HG02884 (cell line): ENCODE measurements around the gene ASIC5.

Experiments used
- ATAC-seq: cut with Tn5 transposase; IDR thresholded peaks from one replicate; pipeline ENCODE4 v1.9.1; 2021; ENCODE audit warnings: mild to moderate bottlenecking, moderate library complexity; ENCODE audit not compliant: unreplicated experiment

The ASIC5 gene

DNA sequence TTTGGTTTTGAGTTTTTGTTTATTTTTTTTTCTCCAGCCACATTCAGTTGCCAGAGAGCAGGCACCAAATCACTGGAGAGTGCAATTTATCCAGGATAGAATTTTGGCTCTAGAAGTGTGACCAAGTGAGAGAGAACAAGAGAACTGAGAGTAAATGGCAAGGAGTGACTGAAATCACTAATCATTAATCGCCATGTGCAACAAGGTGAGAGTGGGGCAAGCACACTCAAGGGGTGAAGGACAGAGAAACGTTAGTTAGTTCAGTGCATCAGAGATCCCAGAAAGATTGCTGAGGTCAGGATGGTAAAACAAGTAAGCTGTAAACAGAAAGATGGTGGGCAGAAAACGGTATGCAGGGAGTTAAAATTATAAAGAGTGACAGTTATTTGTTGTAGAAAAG is 17.8 kb upstream of the ASIC5 start:
- no peak for ATAC-seq

DNA sequence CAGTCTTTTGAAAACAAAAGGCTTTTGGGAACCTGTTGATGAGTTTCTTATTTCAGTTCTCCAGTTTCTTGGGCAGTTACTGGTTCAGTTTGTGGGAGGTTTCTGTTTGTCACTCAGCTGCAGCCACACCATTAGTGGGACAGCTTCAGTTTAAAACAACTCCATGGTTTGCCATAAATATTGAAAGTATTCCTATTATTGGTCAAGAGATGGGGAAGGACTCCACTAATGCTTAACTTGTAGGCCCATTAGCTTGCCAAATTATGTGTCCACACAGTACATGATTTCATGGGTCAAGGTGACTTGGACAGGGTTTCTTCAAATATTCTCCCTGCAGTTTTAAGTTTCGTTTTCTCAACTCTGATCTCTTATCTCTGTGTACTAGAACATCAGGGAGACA is 15.5 kb upstream of the ASIC5 start:
- no peak for ATAC-seq

DNA sequence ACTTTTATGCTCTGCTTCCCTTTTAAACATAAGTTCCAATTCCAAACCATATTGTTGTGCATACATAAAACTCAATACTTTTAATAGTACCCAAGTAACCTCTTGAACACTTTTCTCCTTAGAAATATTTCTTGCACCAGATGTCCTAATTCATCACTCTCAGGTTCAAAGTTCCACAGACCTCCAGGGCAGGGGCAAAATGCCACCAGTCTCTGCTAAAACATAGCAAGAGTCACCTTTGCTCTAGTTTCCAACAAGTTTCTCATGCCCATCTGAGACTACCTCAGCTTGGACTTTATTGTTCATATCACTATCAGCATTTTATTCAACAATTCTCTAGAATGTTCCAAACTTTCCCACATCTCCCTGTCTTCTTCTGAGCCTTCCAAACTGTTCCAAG is 13.7 kb upstream of the ASIC5 start:
- no peak for ATAC-seq

DNA sequence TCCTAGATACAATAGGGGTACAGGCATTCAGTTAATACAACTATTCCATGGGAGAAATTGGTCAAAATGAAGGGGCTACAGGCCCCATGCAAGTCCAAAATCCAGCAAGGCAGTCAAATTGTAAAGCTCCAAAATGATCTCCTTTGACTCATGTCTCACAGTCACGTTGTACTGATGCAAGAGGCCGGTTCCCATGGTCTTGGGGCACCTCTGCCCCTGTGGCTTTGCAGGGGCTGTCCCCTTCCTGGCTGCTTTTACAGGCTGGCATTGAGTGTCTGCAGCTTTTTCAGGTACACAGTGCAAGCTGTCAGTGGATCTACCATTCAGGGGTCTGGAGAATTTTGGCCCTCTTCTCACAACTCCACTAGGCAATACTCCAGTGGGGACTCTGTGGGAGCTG is 12.5 kb upstream of the ASIC5 start:
- ATAC-seq: no peak

DNA sequence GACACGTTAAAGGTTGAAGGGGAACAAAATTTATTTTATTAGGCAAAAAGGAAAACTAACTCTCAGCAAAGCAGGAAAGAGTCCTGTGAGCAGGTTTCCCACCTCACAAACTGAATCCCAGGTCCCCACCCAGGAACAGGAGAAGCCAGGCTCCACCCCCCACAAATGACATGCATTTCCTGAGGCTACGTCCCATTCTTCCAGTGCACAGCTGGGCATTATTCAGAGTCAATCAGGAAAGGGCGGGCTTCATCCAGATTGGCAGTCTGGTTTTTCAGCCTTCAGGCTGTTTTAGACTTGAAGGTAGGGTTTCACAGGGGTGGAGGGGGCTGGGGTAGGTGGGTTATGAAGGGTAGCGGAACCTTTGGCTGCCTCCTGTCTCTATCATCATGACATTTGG is 11.9 kb upstream of the ASIC5 start:
- ATAC-seq: no peak

DNA sequence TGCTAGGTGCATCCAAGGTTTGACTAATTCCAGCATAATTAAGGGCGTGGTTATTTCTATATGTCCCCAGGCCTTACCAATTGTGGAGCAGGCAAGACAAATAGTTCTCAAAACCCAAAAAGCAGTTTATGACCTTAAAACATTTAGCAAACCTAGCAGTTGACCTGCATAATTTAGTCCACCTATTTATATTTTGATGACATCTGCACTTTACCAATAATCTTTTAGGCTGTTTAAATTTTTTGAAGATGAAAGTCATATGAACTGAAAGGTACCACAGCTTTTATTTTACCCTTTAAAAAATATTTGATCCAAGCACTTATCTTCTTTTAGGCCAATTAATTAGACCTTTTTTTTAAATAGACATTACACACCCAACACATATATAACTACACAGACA is 9.8 kb upstream of the ASIC5 start:
- no peak for ATAC-seq

DNA sequence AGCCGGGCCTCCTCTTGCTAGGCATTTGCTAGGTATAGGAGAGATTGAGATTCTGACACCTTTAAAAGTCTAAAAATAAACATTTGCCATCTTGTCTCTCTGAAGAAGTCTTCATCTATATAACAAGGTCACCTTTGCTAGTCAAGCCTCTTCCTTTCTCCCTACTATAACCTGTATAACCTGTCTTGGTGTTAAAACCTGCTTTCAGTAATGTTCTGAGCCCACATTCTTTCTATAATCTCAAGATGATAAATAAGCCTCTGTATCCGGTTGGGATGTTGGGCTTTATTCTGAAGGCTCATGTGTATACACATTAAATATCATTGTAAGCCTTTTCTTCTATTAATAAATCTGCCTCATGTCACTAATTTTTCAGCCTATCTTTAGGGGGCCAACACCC is 10.2 kb downstream of the ASIC5 start:
- ATAC-seq: no peak

DNA sequence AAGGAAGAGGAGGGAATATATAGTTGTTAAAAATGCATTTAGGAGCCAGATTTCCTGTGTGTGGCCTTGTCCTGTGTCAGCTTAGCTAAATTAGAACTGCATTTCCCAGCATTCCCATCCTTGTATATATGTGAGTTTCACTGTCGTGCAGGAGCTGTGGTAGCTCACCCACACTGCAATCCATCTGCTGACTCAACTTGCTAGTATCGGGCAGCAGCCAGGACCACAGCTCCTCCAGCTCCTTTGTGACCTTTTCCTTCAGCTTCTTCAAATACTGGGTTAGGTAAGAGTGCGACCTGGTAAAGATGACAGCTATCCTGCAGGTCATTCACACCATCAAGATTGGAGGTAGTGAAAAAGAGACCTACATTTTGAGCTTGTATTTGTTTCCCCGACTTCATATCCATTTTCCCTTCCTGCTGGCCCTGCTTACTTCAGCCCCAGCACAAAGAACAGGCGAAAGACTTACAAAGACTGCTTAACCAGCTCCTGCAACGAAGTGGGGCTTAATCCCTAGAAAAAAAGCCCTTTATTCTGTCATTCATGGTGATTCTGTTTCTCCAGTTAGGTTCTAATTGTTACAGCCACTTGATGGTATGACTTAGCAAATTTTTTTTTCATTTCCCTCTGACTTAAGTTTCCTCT is 11.4 kb downstream of the ASIC5 start:
- ATAC-seq: no peak

DNA sequence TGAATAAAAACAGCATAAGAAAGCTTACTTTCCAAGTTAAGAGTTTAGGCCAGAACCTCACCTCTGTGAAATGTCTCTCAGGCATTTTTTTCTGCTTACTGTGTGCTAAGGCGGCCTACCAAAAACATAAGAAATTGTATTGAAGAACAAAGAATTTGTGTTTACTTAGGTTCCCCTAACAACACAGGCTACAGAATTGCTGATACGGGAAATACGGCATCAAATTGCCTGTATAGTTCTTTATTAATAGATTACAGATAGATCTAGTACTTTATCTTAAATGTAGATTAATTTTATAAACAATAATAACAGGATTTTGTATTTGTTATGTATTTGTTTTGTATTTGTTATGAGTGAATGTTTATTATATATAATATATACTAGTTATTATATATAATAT is 12.9 kb downstream of the ASIC5 start:
- ATAC-seq: no peak

DNA sequence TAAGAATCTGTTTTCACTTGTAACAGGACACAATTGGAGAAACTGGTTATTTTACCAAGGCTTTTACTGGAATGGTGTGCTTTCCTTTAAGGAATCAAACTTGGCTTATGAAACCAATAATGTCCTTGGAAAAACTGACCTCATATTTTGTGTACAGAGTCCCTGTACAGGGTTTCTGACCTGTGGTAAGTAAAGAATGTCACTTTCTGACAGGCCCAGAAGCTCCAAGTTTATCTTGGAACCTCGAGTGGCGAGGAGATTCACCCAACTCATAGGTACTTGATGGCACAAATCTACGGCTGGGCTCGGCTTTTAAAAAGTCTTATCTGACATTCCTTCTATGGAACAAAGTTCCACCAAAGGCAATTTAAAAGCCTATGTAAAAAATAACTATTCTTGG is 17.0 kb downstream of the ASIC5 start:
- ATAC-seq: no peak

DNA sequence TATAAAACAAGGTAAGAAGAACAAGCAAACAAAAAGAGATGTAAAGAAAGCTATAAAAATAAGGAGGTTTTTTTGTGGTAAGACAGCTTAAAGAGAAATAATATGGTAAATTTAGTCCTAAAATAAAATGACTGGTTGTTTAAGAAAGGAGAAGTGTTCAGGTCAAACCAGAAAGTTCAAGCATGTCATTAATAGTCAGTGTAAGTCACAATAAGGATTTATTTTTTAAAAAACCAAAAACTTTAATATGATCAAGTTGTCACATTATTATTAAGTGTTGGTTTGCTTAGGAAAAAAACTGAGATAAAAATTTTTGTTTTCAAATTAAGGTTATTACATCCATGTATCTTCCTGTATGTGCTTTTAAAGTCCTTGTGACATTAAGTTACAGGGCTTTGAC is 19.1 kb downstream of the ASIC5 start:
- no peak for ATAC-seq

DNA sequence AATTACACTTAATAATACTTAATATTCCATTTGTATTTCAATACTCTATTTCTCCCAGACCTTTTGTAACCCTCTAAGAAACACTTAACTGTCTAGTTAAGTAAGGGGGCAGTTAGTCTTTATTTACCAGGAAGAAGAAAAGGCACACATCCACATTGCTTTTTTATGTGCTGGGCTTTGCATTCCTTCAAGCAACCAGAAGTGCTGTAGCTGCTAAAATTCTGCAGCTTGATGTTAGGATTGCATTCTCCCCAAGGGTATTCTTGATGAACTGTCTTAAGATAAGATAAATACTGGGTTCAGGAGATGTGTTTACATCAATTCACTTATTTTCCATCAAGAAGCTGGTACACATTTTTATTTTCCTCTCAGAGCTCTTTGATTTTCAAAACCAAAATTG is 24.0 kb downstream of the ASIC5 start:
- ATAC-seq: no peak

DNA sequence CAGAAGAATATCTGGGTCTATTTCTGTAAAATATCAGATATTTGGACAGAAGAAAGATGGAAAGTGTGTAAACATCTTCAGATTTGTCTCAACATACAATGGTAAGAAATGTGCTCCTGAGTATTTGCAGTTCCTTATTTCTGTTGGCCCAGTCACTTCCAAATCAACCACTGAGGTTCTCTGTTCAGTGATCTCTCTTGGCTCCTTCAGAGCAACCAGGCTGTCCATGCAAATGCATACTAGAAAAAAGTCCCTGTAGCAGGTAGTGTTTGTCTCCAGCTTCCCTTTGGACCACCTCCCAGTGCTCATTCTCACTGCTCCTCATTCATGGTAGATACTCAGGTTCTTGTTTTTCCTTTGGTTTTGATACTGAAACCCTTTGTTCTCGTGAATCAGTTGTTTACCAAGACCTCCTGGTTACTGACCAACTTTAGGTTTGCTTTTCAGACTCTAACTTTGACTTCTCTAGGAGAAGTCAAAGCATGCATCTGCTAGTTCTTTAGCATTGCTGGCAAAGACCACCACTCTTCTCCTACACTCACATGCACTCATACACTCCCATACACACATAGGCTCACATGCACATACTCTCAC is 28.8 kb downstream of the ASIC5 start:
- no peak for ATAC-seq

DNA sequence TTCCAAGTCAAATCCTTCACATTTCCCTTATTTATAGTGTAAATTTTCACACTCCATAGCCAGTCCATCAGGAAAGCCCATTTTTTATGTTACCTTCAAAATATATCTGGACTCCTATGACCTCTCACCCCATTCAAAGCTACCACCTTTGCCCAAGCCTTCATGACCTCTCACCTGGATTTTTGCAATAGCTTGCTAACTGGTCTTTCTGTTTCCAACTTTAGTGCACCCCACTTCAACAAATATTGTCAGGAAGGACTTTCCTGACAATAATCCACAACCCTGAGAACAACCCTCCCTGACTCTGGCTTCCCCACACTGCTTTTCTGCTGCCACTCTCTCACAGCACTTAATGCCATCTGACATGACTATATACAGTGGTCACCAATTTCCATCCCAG is 33.4 kb downstream of the ASIC5 start:
- ATAC-seq: no peak

DNA sequence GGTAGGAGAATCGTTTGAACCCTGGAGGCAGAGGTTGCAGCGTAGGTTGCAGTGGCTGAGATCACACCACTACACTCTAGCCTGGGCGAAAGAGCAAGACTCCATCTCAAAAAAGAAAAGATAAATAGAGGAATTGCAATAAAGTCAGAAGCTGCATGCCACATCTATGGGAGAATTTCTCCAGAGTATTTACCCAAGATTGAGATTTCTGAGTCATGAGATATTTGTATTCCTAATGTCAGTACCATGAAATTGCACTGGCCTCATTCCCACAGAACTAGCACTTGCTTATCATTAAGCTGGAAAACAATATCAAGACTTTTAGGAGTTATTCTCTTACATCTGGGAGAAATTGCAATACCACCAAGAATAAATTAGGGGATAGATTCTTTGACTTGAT is 37.4 kb downstream of the ASIC5 start:
- ATAC-seq: no peak

DNA sequence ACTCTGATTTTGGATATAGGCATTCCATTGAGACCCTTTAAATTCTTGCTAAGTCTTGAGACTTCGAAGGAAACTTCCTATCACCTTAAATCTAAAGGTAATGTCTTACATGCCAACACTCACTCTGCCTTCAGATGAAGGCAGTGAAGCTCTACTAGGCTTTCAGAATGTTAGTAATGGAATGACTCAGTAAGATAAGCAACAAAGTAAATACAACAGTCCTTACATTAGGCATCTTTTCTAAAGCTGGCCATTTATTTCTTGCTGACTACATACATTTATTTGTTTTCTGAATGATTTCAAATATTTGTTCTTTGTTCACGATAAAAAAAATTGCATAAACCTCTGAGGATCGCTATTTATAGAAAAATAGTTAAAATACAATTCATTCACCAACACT is 43.5 kb downstream of the ASIC5 start:
- peak; percentile 48 for ATAC-seq

DNA sequence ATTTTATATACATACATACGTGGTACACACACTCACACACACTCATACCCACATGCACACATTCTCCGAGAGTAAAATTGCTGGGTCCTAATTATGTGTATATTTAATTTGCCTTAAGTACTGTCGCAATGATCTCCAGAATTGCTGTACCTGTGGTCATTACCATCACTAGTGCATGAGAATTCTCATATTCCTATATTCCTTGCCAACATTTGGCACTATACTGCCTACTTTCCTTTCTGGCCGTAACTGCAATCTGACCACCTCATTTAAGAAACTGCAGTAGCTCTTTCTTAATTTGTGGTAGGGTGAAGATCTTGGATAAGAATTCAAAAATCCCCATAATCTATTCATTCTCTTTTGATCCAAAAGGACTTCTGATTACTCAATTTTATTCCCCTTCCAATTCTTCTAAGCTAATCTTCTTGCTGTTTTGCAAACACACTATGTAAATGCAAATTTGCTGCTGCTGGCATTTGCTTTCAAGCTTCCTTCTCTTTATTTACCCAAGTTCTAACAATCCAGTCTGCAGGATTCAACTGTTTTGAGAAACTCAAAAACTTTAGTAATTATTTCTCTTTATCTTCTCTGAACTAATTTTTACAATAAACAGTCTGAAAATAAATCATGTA is 45.1 kb downstream of the ASIC5 start:
- no peak for ATAC-seq

DNA sequence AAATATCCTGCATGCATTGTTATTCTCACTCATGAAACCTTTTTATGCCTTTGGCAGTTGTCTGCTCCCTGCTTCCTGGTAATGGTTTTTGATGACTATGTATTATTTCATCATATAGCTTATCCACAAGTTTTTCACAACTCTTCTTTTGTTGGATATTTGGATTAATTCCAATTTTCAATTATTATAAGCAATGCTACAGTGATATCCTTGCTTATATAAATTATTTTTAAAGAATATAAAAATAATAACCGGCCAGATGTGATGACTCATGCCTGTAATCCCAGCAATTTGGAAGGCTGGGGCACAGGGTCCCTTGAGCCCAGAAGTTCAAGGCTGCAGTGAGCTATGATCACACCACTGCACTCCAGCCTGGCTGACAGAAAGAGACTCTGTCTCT is 47.0 kb downstream of the ASIC5 start:
- ATAC-seq: no peak

DNA sequence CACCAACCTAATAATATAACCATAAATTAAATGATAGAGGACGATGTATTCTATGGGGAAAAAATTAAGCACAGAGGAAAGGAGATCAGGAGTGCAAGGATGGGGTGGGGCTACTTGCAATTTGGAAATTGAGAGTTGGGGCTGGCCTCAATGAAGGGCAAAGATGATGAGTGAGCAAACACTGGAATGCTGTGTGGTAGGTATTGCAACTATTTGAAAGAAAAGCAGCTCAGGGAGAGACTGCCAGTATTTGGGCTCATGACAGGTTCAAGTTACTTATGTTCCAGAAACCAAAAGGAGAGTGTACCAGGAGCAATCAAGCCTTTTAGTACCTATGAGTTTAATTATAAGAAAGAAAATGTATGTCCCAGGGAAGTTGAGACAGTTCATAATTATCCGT is 47.4 kb downstream of the ASIC5 start:
- ATAC-seq: no peak

DNA sequence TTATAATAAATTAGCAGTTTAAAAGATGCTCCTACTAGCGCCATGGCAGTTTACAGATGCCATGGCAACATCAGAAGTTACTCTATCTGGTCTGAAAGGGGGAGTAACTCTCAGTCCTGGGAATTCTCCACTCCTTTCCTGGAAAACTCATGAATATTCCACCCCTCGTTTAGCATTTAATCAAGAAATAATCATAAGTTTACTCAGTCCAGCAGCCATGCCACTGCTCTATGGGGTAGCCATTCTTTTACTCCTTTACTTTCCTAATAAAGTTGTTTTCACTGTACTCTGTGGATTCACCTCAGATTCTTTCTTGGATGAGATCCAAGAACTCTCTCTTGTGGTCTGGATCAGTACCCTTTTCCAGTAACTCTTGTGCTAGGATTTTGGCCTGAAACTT is 55.0 kb downstream of the ASIC5 start:
- ATAC-seq: no peak

DNA sequence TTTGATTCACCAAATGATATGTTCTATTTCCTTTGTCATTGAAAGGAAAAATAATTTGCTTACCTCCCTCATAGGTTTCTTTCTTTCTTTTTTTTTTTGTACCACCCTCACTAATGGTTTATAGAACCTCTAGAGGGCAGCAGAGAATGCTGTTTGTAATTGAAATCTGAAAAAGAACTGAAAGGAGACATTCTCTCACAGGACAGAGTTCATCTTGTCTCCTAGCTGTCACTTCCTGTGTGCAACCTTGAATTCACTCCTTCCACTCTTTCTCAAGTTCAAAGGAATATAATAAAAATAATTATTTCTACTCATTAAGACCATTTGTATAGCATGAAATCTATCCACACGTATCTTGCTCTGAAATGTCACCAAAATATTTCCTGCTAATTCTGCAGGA is 56.2 kb downstream of the ASIC5 start:
- peak; percentile 97 for ATAC-seq

DNA sequence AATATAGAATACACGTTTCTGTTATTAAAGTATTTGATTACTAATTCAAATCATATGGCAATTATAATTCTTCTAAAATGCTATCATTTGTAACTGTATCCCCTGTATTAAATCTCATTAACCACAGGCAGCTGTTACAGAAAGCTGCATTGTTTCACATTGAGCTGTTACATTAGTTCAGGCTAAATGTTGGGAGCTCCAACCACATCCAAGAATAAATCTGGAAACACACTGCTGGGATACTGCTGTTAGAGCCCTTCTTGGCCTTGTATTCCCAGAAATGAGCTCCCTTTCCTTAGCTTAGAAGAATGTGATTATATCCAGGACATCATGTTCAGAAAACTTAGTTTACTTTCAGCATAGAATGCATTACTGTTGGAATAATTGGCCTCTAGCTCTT is 59.1 kb downstream of the ASIC5 start:
- ATAC-seq: no peak

DNA sequence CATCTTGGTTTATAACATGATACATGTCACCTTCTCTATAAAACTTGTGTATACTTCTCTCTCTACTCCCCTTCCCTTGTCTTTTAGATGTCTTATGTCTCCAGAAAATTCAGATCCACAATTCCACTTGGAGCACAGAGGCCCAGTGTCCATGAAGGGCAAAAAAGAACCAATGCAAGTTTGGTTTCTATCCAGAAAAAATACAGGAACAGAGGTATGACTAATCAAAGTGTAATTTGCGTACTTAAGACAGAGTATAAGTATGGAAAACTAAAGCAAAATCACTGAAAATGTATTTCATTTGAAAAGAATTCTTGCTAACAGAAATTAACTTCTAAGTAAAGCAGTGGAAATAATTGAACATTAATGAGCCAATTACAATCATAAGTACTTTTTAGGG is 61.1 kb downstream of the ASIC5 start:
- no peak for ATAC-seq
